Muscle layer of duodenum (tissue), 2 donors: ENCODE measurements around the gene RBFOX2.

Experiments
- H3K27ac ChIP-seq: one replicate; pipeline ENCODE4 v1.7.0; 2013; ENCODE audit warnings: mild to moderate bottlenecking, low read length
- H3K27me3 ChIP-seq: one replicate; pipeline ENCODE4 v1.7.0; 2013; ENCODE audit warnings: low read depth, mild to moderate bottlenecking, control low read depth, low read length
- H3K36me3 ChIP-seq, 2 donors: one replicate each; pipeline ENCODE4 v1.7.0; 2013; ENCODE audit warnings: low read length in 2 of 2, control low read depth in 1 of 2, mild to moderate bottlenecking in 1 of 2; ENCODE audit not compliant: insufficient read depth in 2 of 2, control insufficient read depth in 1 of 2
- H3K4me1 ChIP-seq, 2 donors: one replicate each; pipeline ENCODE4 v1.7.0; 2013; ENCODE audit warnings: low read length in 2 of 2, mild to moderate bottlenecking in 2 of 2, control low read depth in 1 of 2, moderate library complexity in 1 of 2; ENCODE audit not compliant: insufficient read depth in 2 of 2, control insufficient read depth in 1 of 2
- H3K4me3 ChIP-seq, 2 donors: one replicate each; pipeline ENCODE4 v1.7.0; 2013; ENCODE audit warnings: low read length in 2 of 2, low read depth in 1 of 2, mild to moderate bottlenecking in 1 of 2
- H3K9me3 ChIP-seq, 2 donors: one replicate each; pipeline ENCODE4 v1.7.0; 2013; ENCODE audit warnings: low read length in 2 of 2, control low read depth in 1 of 2, mild to moderate bottlenecking in 1 of 2; ENCODE audit not compliant: control insufficient read depth in 1 of 2
- donor health status: healthy.

RBFOX2 gene

DNA sequence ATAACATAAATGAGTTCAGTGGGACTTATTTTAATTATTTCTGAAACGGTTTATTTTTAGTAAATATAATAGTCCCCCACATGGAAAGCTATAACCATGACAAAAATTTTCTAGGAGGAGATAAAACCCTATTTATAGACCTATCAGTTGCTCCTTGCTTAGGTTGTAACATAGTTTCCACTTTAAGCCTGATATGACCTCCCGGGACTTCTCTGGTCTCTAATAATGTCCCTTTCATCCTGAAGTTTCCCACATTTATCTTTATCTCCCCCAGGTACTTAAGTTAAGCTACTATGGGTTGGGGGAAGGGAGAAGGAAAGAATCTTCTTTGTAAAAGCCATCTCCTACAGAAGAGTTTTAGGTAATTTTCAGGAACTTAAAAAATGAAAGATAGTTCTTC lies 117.7 kb downstream of the RBFOX2 start:
- Histone ChIP-seq H3K27ac (no peak overlapping the region), H3K4me3 (no peak overlapping the region), H3K36me3 (no peaks in the 10 kb centered on the region), H3K27me3 (no peaks in the 10 kb centered on the region), H3K9me3 (no peaks in the 10 kb centered on the region), H3K4me1 (peaks cover 23 to 47% of the 10 kb centered on the region in 2 donors)

DNA sequence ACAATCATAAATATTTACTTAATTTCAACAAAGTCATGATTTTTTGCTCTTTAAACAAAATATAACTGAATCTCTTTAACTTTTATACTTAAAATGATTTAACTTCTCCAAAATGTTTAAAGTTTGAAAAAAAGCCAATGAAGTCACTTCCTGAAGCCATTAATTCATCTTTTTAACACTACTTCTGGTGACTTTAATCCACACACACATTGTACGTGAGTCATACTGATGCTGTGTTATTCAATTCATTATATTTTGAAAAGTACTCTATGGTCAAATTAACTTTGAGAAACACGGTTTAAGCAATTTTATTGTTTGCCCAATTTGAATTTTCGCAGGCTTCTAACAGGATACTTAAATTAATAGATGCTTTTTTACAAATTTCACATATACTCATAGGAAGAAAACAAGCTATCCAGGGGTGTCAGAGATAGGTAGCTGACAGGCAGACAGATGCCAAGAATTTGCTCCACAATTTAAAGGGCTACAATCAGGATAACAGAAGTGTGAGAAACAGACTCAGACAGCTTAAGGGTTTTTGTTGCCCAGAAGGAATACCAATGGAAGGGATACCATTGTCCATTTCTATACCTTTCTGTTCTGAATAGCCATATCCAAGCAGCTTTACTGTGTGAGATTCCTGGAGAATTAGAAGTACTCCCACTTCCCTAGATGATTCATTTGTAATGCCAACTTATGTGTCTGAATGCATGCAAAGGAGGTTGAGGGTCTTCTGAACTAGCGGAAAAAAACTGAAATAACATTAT lies 118.4 kb downstream of the RBFOX2 start:
- no peaks in the 10 kb centered on the region for H3K36me3 ChIP-seq
- no peak overlapping the region for H3K4me3 ChIP-seq
- peaks cover 17 to 39% of the 10 kb centered on the region in 2 donors for H3K4me1 ChIP-seq
- no peak overlapping the region for H3K27ac ChIP-seq
- H3K27me3 ChIP-seq, result no peaks in the 10 kb centered on the region
- H3K9me3 ChIP-seq, result no peaks in the 10 kb centered on the region

DNA sequence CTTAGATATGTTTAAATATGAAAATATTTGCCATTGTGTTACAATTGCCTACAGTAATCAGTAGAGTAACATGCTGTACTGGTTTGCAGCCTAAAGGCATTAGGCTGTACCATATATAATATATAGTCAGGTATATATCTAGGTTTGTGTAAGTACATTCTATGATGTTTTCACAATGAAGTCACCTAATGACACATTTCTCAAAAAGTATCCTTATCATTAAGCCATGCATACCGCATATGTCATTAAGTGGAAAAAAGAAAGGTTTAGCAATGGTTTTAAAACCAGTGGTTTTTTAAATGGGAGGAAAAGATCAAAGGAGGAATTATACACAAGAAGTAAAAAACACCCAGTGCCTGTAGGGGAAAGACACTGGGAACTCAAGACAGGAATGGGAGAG lies 122.7 kb downstream of the RBFOX2 start:
- Histone ChIP-seq H3K27me3 (no peaks in the 10 kb centered on the region), H3K9me3 (no peaks in the 10 kb centered on the region), H3K4me3 (no peak overlapping the region), H3K36me3 (no peaks in the 10 kb centered on the region), H3K4me1 (peaks cover 8 to 29% of the 10 kb centered on the region in 2 donors), H3K27ac (no peak overlapping the region)

DNA sequence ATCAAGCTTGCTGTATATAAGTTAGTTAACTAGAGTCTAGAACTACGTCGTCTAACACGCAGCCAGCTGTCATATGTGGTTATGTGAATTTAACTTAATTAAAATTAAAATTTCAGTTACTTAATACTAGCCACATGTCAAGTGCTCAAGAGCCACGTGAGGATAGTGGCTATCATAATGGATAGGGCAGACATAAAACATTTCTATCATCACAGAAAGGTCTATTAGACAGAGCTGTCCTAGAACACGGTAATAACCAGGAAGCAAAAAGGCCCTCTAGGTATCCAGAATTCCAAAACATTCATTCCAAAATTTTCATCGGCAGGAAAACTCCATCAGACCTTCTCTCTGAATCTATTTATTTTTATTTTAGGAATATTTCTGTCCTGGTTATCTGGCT lies 123.9 kb downstream of the RBFOX2 start:
- H3K27me3 ChIP-seq, result no peaks in the 10 kb centered on the region
- H3K9me3 ChIP-seq, result no peaks in the 10 kb centered on the region
- no peak overlapping the region for H3K4me3 ChIP-seq
- H3K27ac ChIP-seq, result no peak overlapping the region
- H3K4me1 ChIP-seq, result peaks cover 0 to 31% of the 10 kb centered on the region in 2 donors
- no peaks in the 10 kb centered on the region for H3K36me3 ChIP-seq

DNA sequence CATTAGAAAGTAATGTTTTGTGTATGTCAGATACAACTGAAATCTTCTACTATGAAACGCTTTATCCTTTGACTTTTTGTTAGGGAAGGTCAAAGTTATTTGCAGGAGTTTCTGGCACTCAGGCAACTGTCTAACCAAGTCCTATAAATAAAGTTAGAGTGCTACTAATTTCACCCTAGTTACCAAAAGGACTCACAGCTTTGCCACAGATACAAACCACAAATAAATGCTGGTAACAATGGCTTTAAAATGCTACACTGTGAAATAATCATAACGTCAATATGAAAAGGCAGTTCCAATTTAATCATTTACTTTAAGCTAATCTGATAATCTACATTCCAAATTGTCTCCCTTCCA lies 124.3 kb downstream of the RBFOX2 start:
- Histone ChIP-seq H3K4me3 (no peak overlapping the region), H3K27ac (no peak overlapping the region), H3K9me3 (no peaks in the 10 kb centered on the region), H3K4me1 (peaks cover 0 to 31% of the 10 kb centered on the region in 2 donors), H3K27me3 (no peaks in the 10 kb centered on the region), H3K36me3 (no peaks in the 10 kb centered on the region)

DNA sequence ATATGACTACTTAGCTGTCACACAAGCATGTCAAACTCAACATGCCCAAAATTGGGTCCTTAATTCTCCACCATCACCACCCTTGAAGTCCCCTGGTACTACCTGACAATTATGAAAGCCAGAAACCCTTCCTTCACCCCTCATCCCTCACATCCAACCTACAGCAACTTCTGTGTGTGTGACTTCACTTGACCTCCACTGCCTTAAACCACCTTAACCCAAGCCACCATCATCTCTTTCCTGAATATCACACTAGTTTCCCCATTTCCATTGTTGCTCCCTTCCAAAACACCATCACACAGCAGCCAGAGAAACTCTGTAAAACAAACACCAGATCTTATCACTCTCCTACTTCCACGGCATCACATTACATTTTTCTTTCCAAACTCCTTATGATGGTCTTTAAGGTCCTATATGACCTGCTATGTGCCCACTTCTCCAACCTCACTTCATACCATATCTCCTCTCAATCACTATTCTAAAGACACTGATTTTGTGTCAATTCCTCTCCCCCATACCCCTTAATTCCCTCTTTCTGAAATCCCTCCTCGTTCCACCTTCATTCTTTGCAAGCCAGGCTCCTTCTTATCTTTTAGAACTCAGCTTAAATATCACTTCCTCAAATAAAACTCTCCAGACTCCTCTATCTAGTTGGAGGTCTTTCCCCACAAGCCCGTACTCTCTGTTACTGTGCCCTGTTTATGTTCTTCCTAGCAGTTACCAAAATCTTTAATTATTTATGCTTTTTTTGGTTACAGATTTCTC lies 124.9 kb downstream of the RBFOX2 start:
- H3K4me1 ChIP-seq, result peaks cover 0 to 31% of the 10 kb centered on the region in 2 donors
- H3K27ac ChIP-seq, result no peak overlapping the region
- H3K36me3 ChIP-seq, result no peaks in the 10 kb centered on the region
- H3K4me3 ChIP-seq, result no peak overlapping the region
- H3K27me3 ChIP-seq, result no peaks in the 10 kb centered on the region
- H3K9me3 ChIP-seq, result no peaks in the 10 kb centered on the region

DNA sequence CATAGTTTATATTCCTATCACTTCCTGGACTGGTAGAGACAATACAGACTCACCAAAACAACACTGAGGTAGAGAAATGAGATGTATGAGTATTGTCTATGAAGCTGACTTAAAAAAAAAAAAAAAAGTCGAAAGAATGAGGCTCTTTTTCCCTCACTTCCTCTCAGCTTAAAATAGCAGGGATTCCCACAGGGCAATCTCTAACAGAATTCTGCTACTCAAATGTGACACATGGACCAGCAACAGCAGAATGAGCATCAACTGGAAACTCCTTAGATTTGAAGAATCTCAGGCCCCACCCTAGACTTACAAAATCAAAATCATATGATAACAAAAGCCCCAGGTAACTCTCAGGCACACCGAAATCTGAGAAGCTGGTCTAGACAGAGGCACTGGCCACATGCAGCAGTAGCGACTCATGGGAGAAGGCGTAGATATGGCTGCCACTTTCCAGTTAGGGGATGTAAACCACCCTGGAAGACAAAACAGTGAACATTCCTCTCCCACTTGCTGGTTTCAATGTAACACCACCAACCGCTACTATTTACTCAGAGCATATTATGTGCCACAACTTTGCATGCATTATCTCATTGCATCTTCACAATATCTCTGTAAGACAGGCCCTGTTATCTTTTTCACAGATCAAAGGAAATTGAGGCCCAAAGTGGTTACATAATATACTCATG lies 128.0 kb downstream of the RBFOX2 start:
- Histone ChIP-seq H3K36me3 (no peaks in the 10 kb centered on the region), H3K4me3 (no peak overlapping the region), H3K27me3 (no peaks in the 10 kb centered on the region), H3K9me3 (no peaks in the 10 kb centered on the region), H3K4me1 (peaks cover under 1 to 41% of the 10 kb centered on the region in 2 donors), H3K27ac (no peak overlapping the region)

DNA sequence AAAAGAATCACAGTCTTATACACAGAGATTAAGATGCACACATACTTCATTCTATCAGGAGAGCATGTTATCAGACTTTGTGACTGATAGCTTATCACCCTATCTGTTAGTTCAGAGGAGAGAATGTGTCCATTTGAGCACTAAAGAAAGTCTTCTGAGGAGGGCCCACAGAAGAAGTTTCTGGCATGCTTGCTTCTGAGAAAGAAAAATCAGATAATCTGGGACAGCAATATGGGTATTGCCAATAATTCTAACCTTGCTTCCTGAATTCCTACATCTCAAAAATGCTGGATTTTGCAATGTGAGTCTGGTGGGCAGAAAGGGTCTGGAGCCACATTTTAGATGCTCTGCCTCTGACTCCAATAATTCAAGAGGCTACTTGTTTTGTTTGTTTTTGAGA lies 128.9 kb downstream of the RBFOX2 start:
- H3K4me3 ChIP-seq, result no peak overlapping the region
- H3K27me3 ChIP-seq, result no peaks in the 10 kb centered on the region
- H3K36me3 ChIP-seq, result no peaks in the 10 kb centered on the region
- H3K9me3 ChIP-seq, result no peaks in the 10 kb centered on the region
- H3K4me1 ChIP-seq, result peaks cover 6 to 44% of the 10 kb centered on the region in 2 donors
- no peak overlapping the region for H3K27ac ChIP-seq

DNA sequence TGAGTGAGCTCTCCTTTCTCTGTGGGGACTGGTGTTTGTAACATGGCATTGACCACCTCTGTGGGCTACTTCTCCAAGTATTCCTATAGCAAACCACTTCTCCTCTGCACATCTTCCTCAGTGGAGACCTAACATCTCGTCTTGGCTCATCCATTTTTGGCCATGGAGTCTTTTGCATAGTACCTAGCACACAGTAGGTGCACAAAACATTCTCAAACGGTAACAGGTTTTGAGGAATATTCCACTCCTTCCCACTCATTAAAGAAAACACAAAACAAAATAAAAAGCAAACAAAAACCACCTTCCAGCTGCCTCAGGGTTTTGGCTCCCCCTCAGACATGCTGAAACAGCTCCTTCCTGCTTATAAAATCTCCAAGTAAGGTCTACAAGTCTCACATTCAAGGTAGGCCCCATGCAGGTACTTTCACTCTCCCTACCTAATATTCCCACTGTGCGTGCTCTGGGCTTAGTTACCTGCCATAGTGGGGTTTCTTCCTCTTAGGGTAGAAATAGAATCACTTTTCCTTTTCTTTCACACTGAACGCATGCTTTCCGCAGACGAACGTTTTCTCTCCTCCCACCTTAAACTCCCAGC lies 132.4 kb downstream of the RBFOX2 start:
- H3K9me3 ChIP-seq, result no peaks in the 10 kb centered on the region
- H3K27me3 ChIP-seq, result no peaks in the 10 kb centered on the region
- H3K27ac ChIP-seq, result no peak overlapping the region
- no peaks in the 10 kb centered on the region for H3K36me3 ChIP-seq
- H3K4me1 ChIP-seq, result peaks cover 6 to 49% of the 10 kb centered on the region in 2 donors
- no peak overlapping the region for H3K4me3 ChIP-seq

DNA sequence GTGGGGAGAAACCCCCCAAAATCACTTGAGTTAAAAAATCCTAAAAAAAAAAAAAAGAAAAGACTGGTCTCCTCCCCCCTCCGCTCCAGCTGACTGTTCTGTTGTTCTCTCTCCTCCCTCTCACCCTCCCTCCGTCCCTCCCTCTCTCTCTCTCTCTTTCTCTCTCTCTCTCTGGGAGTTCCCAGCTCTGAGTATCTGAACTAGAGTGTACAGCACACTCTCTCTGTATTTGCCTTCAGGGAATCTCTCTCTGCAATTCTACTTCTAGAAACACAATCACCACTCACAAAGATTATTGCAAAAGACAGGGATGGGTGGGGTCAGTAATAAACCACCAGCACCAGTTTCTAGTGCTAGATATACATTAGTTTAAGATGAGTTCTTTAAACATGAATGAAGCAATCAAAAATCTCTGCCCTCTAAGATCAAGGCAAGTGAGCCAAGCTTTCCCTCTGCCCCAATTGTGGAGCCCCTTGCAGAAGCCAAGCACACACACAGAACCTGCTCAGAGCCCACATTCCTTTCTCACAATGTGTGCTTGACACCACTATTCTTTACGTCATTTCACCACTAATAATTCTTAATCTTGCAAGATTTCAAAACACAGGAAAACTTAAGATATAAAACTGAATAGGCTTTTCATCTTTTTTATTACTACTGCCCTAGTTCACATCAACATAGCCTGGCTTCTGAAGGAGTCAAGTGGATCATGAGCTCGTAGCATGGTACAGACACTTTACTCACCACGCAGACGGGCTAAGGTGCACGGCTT lies 133.5 kb downstream of the RBFOX2 start:
- Histone ChIP-seq H3K4me1 (peaks cover 6 to 39% of the 10 kb centered on the region in 2 donors), H3K27ac (peak overlapping the region; percentile 65), H3K4me3 (peak overlapping the region; percentile 35 to 59), H3K36me3 (no peaks in the 10 kb centered on the region), H3K27me3 (no peaks in the 10 kb centered on the region), H3K9me3 (no peaks in the 10 kb centered on the region)
